T-helper 2 cell treated with Interferon-gamma antibody and Interleukin-4, amounts not matched to agents 100 ng/mL and 5 ng/mL, for 36 hours (primary cell): ENCODE measurements around the gene WDR27. TPM values are rescaled to one million over a fixed set of nuclear protein-coding genes. Genes with fewer than 3 reads are reported as not detected.
"Not testable (repeated sequence)": the region's sequence is repeated elsewhere in the genome, so short reads cannot be mapped to it uniquely, and the experiment has no call there.

Experiments used
- intact Hi-C: fragments of 100-400 bp; cut with micrococcal nuclease; formaldehyde crosslinking; loops from one replicate; pipeline ENCODE4 v1.15.1; 2023
- total RNA-seq: library from RNA; stranded (reverse); gene quantifications from 2 replicates; pipeline ENCODE4 v1.2.3, GENCODE V29; 2022

WDR27 gene
- total RNA-seq, 1 donor from 2014 or later, result 22.8 TPM

DNA sequence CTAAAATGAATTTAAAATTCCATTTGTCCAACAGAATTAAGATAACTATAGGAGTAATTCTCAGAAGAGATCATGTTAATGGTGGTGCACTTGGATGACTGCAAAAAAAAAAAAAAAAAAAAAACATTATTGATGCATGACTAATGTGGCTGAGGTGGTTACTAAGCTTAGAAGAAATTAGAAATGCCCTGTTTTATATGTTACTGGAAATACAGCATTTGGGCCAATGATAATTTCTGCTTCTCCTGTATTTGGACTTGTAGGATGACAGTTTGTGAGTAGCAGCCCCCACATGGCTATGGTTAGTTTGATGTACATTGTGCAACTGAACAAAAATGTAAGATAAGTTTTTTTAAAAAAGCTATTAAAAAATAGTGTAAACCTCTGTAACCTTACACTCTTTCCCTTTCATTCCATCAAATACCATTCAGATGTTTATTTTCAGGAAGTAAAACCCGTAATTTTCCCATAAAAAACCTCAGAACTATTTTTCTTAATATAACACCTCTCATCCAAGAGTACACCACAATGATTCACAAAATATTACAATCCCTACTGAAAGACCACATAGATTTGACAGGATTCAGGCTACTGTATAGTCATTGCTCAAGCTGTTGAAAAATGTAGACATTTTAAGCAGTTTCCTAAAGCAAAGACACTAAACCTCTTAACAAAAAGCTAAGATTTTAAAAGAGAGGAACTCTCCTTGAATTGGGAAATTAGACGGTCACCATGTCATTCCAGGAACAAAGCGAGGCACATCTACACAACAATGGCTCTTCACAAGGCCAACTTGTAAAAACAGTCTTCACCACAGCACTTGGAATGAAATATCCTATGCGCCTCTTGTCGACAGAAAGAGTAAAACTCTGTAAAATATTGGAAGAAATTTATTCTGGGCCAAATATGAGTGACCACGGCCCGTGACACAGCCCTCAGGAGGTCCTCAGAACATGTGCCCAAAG lies 83.0 kb downstream of the WDR27 start:
- intact Hi-C loops, result no loop called here

- intact Hi-C loops, result no loop called here
These were observed 84.3 kb downstream of the WDR27 start for GRCh38 chr6:169617562-169617961.

DNA sequence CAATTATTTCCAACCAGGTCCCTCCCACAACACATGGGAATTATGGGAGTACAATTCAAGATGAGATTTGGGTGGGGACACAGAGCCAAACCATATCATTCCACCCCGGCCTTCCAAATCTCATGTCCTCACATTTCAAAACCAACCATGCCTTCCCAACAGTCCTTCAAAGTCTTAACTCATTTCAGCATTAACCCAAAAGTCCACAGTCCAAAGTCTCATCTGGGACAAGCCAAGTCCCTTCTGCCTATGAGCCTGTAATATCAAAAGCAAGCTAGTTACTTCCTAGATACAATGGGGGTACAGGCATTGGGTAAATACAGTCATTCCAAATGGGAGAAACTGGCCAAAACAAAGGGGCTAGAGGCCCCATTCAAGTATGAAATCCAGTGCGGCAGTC lies 93.2 kb downstream of the WDR27 start:
- intact Hi-C loops, result not testable (repeated sequence)

- intact Hi-C loops, result no loop called here
These were observed 97.8 kb downstream of the WDR27 start for GRCh38 chr6:169604076-169604475.

DNA sequence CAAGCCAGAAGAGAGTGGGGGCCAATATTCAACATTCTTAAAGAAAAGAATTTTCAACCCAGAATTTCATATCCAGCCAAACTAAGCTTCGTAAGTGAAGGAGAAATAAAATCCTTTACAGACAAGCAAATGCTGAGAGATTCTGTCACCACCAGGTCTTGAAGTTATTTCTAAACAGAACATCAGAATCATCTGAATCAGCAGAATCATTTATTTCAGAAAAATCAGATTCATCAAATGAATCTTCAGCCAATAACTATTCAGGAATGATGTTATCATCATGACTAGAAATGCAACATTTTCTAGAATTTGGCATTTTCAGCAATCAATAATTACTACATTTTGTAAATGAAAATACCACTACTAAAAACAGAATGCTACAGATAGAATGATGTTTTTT lies 100.7 kb downstream of the WDR27 start:
- intact Hi-C loops, result not testable (repeated sequence)

- intact Hi-C loops, result no loop called here
These were observed 109.3 kb downstream of the WDR27 start for GRCh38 chr6:169592558-169592957.

- intact Hi-C loops, result no loop called here
These were observed 110.2 kb downstream of the WDR27 start for GRCh38 chr6:169591616-169592015.

DNA sequence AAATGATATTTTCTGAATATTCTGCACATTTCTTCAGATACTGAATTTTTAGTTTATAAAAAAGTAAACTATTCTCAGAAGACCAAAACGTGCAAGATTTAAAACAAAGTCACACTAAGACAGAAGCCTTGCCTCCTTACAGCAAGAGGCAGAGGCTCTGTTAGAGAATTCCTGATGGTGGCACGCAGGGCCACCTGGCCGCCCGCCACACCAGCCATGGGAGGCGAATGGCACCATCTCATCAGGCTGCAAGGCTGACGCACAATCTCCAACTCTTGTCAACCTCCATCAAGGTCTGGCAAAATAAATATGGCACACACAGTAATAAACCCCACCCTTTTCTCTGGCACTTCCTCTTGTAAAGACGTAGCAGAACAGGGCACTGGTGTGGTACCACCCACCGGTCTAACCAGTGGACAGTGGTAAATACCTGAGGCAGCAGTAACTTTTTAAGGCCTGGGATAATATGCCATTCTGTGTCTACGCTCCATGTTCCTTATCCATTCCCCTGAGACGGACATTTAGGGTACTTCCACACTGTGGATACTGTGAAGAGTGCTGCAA lies 111.4 kb downstream of the WDR27 start:
- intact Hi-C loops, result no loop called here

DNA sequence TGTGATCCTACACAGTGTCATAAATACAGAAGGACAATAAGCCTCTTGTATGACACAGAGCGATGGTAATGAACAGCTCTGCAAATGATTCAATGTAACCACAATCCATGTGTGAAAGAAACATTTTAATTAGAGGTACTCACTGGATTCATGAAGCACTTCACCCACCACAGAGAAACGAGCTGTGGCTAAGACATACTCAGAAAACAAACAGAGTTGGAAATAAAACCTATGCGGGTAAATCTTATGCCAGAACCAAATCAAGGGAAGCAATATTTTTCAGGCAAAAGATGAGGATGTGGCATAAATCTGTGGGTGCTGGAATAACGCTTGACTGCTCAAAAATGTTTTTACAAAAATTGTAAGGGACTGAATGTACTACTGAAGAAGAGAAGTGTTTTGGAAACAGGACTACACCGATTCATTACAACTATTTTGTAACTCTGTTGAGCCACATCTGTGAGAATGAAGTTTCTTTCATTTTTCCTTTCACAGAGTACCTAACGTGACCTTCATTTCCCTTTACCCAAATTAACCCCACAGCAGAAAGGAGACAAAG lies 112.1 kb downstream of the WDR27 start:
- intact Hi-C loops, result loop anchor here (1.0 to 10.0 kb wide), 2 partner anchors 115 to 162 kb away; partner anchors contain the start of genes C6orf120, DYNLT2, ERMARD and WDR27

- intact Hi-C loops, result loop anchor here (1.0 to 10.0 kb wide), 2 partner anchors 116 to 162 kb away; partner anchors contain the start of genes C6orf120, DYNLT2, ERMARD and WDR27
These were observed 112.5 kb downstream of the WDR27 start for GRCh38 chr6:169589293-169589692.

- intact Hi-C loops, result loop anchor here (10.0 kb wide), 1 partner anchor 117 kb away; the partner anchor contains the start of genes C6orf120 and WDR27
These were observed 113.9 kb downstream of the WDR27 start for GRCh38 chr6:169587975-169588374.

GRCh38 chr6:169583886-169584541 lies 117.8 kb downstream of the WDR27 start:
- intact Hi-C loops, result loop anchor here (10.0 kb wide), 1 partner anchor 121 kb away; the partner anchor contains the start of genes C6orf120 and WDR27

- intact Hi-C loops, result loop anchor here (10.0 kb wide), 1 partner anchor 125 kb away; the partner anchor contains the start of genes C6orf120 and WDR27
These were observed 122.3 kb downstream of the WDR27 start for GRCh38 chr6:169579407-169580111.

GRCh38 chr6:169577974-169578373 lies 123.9 kb downstream of the WDR27 start:
- intact Hi-C loops, result no loop called here

DNA sequence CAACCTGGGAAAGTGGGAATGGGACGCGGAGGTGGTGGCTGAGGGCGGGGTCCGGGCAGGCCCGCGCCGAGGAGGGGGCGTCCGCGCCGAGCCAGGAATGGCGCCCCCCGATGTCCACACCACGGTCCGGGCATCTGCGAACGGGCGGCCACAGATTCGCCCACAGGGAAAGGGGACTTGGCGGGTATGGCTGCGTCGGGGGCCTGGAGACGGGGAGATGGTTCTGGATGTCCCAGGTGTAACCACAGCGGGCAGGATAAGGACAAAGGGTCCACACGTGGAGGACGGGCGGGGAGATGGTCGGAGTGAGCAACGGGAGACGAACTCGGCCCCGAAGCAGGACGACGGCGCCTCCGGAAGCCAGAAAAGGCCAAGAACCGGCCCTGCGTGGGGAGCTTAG lies 124.6 kb downstream of the WDR27 start:
- intact Hi-C loops, result no loop called here

DNA sequence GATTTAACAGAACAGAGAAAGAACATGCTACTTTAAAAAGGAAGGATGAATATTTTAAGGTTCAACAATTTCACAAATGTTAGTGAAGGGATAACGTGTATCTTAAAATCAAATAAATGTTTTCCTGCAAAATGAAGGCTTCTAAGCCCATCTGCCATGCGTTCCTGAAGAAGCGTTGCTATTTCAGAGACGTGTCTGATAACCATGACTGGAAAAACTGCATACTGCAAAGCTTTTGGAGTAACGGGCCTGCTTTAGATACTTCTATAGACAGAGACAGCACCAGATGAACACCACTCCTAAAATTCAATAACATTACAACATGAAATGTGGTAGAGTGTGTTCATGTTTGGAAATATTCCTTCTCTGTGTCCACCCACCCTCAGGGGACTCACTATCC lies 126.0 kb downstream of the WDR27 start:
- intact Hi-C loops, result no loop called here

DNA sequence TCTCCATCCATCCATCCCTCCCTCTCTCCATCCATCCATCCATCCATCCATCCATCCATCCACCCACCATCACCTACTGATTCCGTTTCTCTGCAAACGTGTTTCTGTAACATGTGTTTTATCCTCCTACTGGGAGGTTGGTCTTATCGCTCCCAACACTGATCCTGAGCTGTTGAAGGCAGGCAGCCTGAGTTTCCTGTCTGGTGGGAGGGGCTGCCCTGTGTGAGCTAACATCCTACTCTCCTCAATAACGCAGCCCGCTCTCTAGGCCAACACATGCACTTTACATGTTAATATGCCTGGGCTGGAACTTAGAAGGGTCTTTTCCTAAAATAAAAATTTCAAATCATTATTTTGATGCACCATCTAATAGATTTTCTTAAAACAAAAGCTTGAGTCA lies 126.5 kb downstream of the WDR27 start:
- intact Hi-C loops, result no loop called here

GRCh38 chr6:169574420-169574819 lies 127.4 kb downstream of the WDR27 start:
- intact Hi-C loops, result no loop called here

GRCh38 chr6:169573883-169574282 lies 127.9 kb downstream of the WDR27 start:
- intact Hi-C loops, result no loop called here

DNA sequence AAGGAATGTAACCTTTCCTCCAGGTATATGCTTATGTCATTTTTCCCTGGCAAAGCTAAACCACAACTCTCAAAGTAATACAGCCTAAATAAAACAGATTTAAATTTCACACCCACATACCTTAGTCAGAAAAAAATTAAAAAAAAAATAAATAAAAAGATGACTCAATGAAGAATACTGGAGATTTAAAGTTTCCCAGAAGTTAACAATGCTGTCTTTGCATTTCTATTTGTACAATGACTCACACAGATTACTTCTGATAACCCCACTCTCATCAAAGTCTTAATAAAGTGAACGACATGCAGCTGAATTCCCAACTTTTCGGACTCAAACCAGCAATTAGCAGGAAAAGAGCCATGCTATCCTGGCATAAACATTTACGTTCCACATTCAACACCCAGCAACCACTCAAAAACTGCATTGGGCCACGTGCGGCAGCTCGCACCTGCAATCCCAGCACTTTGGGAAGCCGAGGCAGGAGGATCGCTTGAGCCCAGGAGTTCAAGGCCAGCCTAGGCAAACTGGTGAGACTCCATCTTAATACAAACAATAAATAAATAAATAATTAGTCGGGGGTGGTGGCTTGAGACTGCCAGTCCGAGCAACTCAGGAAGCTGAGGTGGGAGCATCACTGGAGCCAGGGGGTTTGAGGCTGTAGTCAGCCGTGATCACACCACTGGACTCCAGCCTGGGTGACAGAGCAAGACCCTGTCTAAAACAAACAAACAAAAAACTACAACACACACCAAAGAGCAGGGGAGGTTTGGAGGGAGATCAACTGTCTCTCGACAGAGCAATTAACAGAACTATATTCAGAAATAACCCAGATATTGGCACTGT lies 130.5 kb downstream of the WDR27 start:
- intact Hi-C loops, result no loop called here
